ENCODE results near the gene SAMD11.
"Not testable (repeated sequence)": the region's sequence is repeated elsewhere in the genome, so short reads cannot be mapped to it uniquely, and the experiment has no call there.

- TF ChIP-seq, protein P1, sequence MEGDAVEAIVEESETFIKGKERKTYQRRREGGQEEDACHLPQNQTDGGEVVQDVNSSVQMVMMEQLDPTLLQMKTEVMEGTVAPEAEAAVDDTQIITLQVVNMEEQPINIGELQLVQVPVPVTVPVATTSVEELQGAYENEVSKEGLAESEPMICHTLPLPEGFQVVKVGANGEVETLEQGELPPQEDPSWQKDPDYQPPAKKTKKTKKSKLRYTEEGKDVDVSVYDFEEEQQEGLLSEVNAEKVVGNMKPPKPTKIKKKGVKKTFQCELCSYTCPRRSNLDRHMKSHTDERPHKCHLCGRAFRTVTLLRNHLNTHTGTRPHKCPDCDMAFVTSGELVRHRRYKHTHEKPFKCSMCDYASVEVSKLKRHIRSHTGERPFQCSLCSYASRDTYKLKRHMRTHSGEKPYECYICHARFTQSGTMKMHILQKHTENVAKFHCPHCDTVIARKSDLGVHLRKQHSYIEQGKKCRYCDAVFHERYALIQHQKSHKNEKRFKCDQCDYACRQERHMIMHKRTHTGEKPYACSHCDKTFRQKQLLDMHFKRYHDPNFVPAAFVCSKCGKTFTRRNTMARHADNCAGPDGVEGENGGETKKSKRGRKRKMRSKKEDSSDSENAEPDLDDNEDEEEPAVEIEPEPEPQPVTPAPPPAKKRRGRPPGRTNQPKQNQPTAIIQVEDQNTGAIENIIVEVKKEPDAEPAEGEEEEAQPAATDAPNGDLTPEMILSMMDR (IDR thresholded peaks at IDR 0.05; ENCODE audit: low read length): not testable (repeated sequence)
- not testable (repeated sequence) for TF ChIP-seq EZH2 (optimal IDR thresholded peaks at IDR 0.05; ENCODE audit: low read depth, low read length); EZH2phosphoT487 (IDR thresholded peaks at IDR 0.05; ENCODE audit: low read length)
These were observed 33.9 kb upstream of the SAMD11 start for GRCh38 chr1:889774-890173.
